Lung microvascular endothelial cell (primary cell): ENCODE results near the gene SPINK4. TPM values are rescaled to one million over a fixed set of nuclear protein-coding genes. Genes with fewer than 3 reads are reported as not detected.
A peak's percentile ranks its signal among the peaks of the same experiment; 100 is the strongest.

Source experiments
- DNase-seq, 2 donors: peaks; one replicate each; pipeline versions ENCODE4 v3.0.0 to v3.0.0-alpha.2; 2010; ENCODE audit warnings: low read depth in 2 of 2
- total RNA-seq: library from RNA; depleted of rRNA; stranded (reverse); fragments of >200 nt; gene quantifications from 2 replicates; pipeline ENCODE4 v1.2.1, GENCODE V29; 2014

Gene SPINK4
- total RNA-seq, 1 donor from 2014 or later = not detected

- no peak for DNase-seq
These were observed 16.3 kb downstream of the SPINK4 start for GRCh38 chr9:33256236-33256635.

GRCh38 chr9:33257276-33257675 is 17.3 kb downstream of the SPINK4 start:
- DNase-seq = no peak

- DNase-seq = no peak
These were observed 20.4 kb downstream of the SPINK4 start for GRCh38 chr9:33260372-33260771.

- DNase-seq = peak; percentile 26 to 56
These were observed 23.4 kb downstream of the SPINK4 start for GRCh38 chr9:33263131-33264002.

GRCh38 chr9:33264003-33264472 is 24.1 kb downstream of the SPINK4 start:
- DNase-seq = peak in 1 of 2 donors; percentile 63

- peak; percentile 99 to 100 for DNase-seq
These were observed 24.7 kb downstream of the SPINK4 start, which contains the start of the genes BAG1 and CHMP5 for GRCh38 chr9:33264473-33265177. Gene BAG1 (minus strand): TSS chr9:33264708. Gene CHMP5 (plus strand): TSS chr9:33265049. CDS start chr9:33265079, 30 bp downstream.

- peak; percentile 3 to 44 for DNase-seq
These were observed 25.4 kb downstream of the SPINK4 start for GRCh38 chr9:33265211-33265865.

- no peak for DNase-seq
These were observed 27.3 kb downstream of the SPINK4 start for GRCh38 chr9:33267151-33267767.

GRCh38 chr9:33270146-33270545 is 30.2 kb downstream of the SPINK4 start:
- DNase-seq = no peak

GRCh38 chr9:33272061-33272460 is 32.1 kb downstream of the SPINK4 start:
- DNase-seq = no peak

GRCh38 chr9:33273266-33273971 is 33.5 kb downstream of the SPINK4 start:
- DNase-seq = no peak

- peak in 1 of 2 donors; percentile 9 for DNase-seq
These were observed 34.0 kb downstream of the SPINK4 start for GRCh38 chr9:33273972-33274328.

GRCh38 chr9:33277484-33277883 is 37.5 kb downstream of the SPINK4 start:
- no peak for DNase-seq

GRCh38 chr9:33285502-33285901 is 45.5 kb downstream of the SPINK4 start:
- no peak for DNase-seq

- DNase-seq = peak; percentile 76 to 83
These were observed 47.1 kb downstream of the SPINK4 start for GRCh38 chr9:33287087-33287490.

- no peak for DNase-seq
These were observed 48.3 kb downstream of the SPINK4 start for GRCh38 chr9:33288235-33288634.

- no peak for DNase-seq
These were observed 49.0 kb downstream of the SPINK4 start for GRCh38 chr9:33288828-33289483.

GRCh38 chr9:33289496-33289895 is 49.5 kb downstream of the SPINK4 start:
- DNase-seq = peak; percentile 19 to 37

- DNase-seq = no peak
These were observed 49.9 kb downstream of the SPINK4 start for GRCh38 chr9:33289936-33290246.

GRCh38 chr9:33290247-33291030 is 50.5 kb downstream of the SPINK4 start, which contains the start of gene NFX1:
Gene NFX1 (plus strand): TSS chr9:33290516. CDS start chr9:33290573, 57 bp downstream.
- DNase-seq = peak; percentile 99 to 100
